Activated T-cell treated with anti-CD3 and anti-CD28 coated beads for 4 hours (primary cell): ENCODE measurements around the gene ETV3L.
"Not testable (repeated sequence)": the region's sequence is repeated elsewhere in the genome, so short reads cannot be mapped to it uniquely, and the experiment has no call there.

Source experiments
- DNase-seq: peaks from one replicate; pipeline ENCODE4 v3.0.0-alpha.2; 2020

ETV3L gene

DNA sequence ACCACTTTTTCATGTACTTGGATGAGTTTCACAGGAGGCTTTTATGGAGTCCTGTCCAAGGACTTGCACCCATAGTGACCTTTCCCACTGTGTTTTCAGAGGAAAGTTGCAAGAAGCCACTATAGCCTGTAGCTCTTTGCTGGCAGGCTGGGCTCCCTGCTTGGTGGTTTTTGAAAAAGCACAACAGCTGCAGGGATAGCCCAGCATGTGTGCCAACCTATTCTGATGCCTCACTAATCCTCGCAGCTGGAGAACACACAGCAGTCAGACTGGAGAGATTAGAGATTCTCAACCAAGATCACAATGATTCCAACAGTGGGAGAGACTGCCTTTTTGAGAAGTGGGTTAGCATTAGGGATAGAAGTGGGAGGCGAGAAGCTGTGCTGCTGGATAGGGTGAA lies 30.0 kb downstream of the ETV3L start:
- no peak for DNase-seq

DNA sequence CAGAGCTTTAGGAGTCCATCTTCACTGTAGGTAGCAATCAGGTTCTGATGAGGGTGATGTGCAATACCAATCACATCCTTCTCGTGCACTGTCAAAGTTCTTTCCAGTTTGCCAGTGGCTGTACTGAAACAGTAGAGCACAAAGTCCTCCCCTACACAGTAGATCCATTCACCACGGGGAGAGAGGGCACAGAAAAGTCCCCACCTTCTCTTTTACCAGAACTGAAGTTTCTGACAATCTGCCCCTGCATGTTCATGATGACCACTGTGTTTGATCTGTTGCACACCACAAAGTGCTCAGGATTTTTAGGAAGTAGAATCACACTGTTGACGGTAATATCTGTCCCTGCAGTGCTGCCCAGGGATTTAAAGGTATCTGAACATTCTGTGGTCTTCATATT lies 40.4 kb downstream of the ETV3L start:
- not testable (repeated sequence) for DNase-seq

DNA sequence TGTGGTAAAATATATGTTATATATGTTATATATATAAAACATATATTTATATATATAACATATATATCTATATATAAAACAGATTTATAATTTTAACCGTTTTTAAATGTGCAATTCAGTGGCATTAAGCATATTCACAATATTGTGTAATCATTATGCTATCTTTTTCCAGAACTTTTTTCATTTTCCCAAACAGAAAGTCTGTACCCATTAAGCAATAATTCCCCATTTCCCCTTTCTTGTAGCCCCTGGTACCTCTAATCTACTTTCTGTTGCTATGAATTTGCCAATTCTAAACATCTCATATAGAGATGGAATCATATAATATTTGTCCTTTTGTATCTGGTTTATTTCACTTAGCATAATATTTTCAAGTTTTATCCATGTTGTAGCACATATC lies 43.3 kb downstream of the ETV3L start:
- no peak for DNase-seq

DNA sequence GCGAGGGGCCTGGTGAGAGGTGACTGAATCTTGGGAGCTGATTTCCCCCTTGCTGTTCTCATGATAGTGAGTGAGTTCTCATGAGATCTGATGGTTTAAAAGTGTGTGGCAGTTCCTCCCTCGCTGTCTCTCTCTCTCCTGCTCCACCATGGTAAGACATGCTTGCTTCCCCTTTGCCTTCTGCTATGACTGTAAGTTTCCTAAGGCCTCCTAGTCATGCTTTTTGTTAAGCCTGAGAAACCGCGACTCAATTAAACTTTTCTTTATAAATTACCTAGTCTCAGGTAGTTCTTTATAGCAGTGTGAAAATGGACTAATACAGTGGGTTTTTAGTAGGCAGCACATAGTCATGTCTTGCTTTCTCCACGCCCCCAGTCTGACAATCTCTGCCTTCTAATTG lies 43.9 kb downstream of the ETV3L start:
- DNase-seq = not testable (repeated sequence)

DNA sequence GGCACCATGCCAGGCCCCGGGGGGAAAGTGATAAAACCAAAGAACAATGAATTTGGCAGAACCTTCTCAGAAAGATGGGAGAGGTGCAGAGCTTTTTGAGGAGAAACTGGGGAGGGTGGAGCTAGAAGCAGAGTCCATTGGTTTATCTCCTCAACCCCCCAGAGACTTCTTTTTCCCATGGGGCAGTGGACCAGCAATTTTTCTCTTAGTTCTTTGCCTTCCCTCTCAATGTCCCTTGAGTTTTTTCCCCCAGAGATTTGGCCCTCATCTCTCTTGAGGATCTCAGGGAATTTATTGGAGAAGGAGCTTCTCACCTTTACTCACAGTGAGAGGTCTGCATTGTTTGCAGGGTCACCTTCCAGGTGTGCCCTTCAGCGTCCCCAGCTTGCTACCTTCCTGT lies 48.8 kb downstream of the ETV3L start:
- no peak for DNase-seq

DNA sequence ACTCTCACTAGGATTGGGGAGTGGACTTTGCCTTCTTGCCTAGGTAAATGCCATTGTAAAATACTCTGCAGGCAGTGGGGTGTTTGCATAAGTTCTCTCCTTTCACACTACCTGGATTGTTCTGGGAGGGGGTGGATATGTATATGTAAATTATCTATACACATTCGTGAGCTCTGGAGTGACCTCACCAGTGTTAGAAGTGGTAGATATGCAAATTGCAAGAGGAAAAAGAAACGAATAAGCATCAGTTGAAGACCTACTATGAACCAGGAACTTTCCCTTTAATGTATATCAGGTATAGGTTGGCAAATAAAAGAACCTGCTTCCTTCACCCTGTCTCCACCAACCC lies 52.6 kb downstream of the ETV3L start:
- no peak for DNase-seq

DNA sequence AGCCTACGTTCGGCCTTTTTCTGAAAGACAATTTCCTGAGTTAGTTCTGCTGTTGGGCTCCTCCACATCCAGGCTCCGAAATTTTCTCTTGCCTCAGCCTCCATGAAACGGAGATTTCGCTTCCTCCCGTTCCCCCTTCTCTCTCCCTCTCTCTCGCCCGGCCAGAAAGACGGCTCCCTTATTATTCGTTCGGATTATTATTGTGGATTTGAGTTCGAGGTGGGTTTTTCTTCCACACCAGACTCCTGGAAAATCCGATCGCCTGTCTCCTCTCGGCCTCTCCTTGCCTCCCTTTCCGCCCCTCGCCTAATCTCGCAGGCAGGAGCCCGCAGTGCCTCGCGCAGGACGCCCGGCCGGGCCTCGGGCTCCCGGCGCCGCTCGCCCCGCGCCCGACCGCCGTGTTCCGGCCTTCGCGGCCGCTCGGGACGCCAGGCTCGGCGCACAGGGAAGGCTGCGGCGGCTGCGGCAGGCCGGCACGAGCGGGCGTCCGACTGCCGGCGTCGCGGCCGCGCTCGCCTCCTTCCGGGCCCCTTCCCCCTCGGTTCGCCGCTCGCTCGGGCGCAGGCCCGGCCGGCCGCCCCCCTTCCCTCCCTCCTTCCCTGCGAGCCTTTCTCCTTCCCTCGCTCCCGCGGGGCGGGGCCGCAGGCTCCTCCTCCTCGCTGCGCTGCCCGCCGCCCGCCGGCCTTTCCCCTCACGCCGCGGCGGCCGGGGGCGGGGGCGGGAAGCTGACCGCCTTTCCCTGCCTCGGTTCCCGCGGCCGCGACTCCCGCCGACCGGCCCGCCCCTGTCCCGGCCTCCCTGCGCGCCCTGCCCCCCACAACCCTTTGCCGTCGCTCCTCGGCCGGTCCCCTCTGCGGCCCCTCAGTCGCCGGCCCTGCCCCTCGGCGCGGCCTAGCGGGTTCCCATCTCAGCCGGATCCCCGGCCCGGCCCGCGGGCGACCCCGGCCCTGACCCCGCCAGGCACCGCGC lies 54.1 kb downstream of the ETV3L start, which contains the start of gene ARHGEF11:
Gene ARHGEF11, minus strand, starts transcription at position 493 of the 969 bp plus-strand sequence. CDS start 1,412 bp downstream, outside the sequence.
- DNase-seq = no peak

DNA sequence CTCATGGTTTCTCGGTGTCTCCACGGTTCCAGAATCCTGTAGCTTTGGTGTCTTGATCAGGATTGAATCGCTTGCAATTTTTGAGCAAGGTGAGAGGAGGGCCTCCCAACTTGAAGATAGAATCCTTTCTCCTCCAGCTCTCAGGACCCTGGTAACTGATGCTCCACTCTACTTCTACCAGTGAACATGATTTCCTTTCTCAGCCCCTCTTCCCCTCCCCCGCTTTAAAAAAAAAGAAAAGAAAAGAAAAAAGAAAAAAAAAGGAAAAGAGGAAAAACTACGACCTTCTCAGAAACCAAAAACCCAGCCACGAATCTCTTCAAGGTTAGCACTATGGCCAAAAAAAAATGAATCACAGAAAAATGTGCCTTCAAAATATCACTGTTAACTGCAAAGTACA lies 55.3 kb downstream of the ETV3L start:
- DNase-seq = no peak

DNA sequence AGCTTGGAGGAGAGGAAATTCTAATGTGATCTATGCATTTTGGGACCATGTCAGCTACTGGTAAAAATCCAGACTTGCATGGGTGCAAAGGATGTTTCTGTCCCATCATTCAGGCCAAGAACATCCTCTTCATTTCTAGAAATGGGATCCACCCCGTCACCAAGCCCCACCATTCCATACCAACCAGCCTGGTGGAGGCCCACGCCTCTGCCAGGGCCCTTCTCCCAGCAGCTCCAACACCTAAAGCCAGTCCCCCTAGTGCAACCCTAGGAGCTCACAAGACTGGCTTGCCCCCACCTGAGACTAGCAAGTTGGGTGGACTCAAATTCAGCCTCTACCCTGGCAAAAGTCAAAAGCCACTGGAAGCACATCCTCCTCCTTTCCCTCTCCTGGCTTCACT lies 55.9 kb downstream of the ETV3L start:
- no peak for DNase-seq

DNA sequence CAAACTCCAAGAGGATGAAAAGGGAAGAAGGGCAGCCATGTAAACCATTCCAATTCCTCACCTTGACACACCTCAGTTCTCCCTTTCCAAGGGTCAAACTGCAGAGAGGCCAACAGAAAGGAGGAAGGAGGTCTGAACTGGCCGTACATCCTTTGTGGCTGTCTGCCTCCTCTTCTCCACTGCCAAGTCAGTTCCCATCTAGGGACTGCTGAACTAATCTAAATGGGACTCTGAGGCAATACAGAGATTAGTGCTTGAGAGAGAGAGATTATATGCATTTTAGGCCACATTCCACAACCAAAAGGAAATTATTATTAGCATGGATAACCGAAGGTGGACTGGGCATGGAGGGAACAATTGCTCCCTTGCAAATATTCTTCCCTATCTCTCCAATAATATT lies 56.8 kb downstream of the ETV3L start:
- DNase-seq = no peak
